ENCODE results near the gene TRIM62.
A peak's percentile ranks its signal among the peaks of the same experiment; 100 is the strongest.
"Not testable (repeated sequence)": the region's sequence is repeated elsewhere in the genome, so short reads cannot be mapped to it uniquely, and the experiment has no call there.

Gene TRIM62

GRCh38 chr1:33132549-33132948 is 49.3 kb downstream of the TRIM62 start:
- DNase-seq, result no peak

- no peak for DNase-seq
Observed at GRCh38 chr1:33131191-33131590, 50.7 kb downstream of the TRIM62 start.

DNA sequence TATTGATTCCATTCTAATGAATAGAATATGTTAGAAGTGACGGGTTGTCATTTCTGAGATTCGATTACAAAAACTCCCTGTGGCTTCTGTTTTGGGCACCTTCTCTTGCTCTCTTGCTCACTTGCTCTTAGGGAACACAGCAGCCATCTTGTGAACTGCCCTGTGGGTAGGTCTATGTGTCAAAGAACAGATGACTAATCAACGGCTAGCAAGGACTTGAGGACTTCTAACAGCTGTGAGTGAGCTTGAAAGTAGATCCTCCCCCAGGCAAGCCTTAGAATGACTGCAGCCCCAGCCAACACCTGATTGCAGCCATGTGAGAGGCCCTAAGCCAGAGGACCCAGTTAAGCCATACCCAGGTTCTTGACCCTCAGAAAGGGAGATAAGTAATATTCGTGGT is 51.5 kb downstream of the TRIM62 start:
- DNase-seq, result peak in 1 of 2 donors; percentile 9

DNA sequence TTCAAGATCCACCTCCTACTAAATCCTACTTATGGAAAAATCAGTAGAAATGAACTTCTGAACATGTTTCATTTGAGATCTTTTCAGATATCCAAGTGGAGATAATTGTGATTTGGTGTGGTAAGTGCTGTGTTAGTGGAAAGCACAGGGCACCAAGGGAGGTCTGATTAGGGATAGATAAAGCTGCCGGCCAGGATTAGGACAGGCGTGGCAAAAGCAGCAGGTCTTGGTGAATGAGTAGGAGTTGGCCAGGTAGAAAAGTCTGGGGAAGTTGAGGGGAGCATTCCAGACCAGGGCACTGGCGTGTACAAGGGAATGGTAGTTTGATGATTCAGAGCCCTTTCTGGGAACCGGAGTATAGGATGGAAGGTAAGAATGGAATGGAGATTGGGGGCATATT is 53.1 kb downstream of the TRIM62 start:
- DNase-seq, result no peak

GRCh38 chr1:33127001-33127823 is 54.6 kb downstream of the TRIM62 start:
- DNase-seq, result peak; percentile 99

- no peak for DNase-seq
Observed at GRCh38 chr1:33126411-33127000, 55.3 kb downstream of the TRIM62 start.

- DNase-seq, result not testable (repeated sequence)
Observed at GRCh38 chr1:33124647-33125046, 57.2 kb downstream of the TRIM62 start.

DNA sequence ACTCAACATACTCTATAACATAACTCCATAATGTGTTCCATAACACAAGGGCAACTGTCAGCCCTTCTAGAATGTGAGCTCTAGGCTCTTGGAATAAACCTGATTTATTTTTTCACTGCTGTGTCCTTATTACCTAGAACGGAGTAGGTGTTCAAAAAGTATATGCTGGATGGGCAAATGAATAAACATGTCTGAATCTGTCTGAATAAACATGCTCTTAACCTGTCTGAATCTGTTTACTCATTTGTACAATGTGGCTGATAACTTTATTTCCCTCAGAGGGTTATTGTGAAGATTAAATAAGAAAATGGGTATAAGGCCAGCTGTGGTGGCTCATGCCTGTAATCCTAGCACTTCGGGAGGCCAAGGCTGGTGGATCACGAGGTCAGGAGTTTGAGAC is 58.6 kb downstream of the TRIM62 start:
- no peak for DNase-seq

- no peak for DNase-seq
Observed at GRCh38 chr1:33122483-33123178, 59.2 kb downstream of the TRIM62 start.

GRCh38 chr1:33121728-33122127 is 60.1 kb downstream of the TRIM62 start:
- no peak for DNase-seq

DNA sequence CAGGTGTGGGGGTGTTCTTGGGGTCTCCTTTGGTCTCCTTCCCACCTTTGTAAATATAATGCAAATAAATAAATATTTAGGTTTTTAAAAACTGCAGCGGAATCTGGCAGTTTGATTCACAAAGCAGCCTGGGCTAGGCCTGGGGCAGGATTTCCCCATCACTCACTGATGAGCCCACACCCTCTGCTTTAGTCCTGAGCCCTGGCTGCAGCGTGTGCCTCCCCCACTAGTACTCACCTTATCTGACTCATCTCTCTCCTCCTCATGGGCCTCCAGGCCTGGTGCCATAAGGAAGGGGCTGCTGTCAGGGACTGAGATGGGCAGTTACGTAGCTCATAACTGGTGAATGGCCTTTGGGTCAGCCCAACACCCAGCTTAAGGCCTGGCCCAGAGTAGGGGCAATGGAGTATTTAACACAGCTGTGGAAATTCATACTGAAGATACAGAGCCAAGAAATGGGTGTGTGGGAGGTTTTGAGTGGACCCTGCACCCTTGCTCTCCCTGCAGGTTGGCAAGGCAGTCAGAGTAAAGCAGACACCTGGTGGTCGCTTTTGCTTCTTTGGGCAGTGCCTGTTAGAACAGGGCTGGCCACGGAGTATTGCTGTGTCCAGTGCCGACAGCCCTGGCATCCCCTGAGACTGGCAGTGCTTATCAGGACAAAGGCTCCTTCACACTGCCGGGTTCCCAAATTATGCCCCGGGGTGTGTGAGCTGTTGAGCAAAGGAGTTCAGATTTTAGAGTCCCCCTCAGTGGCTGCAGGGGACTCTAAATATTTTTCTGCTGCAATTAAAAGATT is 61.2 kb downstream of the TRIM62 start:
- no peak for DNase-seq

DNA sequence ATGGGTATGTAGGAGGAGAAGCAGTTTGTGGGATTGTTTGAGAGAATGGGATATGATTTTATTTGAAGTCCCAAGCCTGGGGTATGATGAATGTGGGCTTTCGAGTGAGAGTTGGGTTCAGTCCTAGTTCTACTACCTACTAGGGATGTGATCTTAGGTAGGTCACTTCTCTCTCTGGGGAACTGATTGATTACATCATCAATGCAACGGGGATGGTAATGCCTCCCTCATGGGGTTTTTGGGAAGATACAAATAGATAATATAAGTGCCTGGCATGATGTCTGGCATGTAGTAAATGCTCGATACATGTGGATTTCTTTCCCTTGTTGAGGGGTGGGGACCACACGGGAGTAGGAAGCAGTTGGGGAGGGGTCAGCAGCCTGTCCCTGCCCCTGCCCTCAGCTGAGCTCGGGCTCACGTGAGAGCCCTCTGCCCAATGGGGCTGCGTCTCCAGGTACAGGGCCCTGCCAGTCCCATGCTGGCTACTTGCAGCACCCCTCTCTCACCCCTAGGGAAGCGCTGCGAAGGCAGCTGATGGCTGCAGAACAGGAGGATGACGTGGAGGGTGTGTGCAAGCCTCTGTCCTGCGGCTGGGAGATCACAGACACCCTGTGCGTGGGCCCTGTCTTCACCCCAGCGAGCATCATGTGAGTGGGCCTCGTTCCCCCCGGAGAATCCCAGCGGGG is 62.2 kb downstream of the TRIM62 start:
- no peak for DNase-seq

- DNase-seq, result no peak
Observed at GRCh38 chr1:33119050-33119449, 62.8 kb downstream of the TRIM62 start.

GRCh38 chr1:33118274-33118673 is 63.6 kb downstream of the TRIM62 start:
- no peak for DNase-seq

DNA sequence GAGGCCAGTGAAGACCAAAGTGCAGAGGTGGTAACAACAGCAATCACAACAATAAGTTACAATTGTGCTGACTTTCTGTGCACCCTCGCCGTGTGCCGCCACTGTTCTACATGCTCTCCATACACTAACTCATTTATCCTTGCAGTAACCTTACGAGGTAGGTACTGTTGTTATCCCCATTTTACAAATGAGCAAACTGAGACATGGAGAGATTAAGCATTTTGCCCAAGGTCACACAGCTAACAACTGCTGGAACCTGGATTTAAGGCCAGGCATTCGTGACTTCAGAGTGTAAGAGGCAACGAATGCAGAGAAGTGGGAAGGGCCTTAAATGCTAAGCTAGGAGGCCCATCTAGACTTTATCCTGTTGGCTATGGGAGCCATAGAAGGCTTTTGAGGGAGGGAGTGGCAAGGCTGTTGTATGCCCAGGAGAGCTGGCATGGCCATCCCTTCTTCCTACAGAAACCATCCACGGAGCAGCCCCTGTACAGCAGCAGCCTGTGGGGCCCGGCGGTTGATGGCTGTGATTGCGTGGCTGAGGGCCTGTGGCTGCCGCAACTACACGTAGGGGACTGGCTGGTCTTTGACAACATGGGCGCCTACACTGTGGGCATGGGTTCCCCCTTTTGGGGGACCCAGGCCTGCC is 64.3 kb downstream of the TRIM62 start:
- no peak for DNase-seq

GRCh38 chr1:33111965-33112364 is 69.9 kb downstream of the TRIM62 start:
- no peak for DNase-seq

GRCh38 chr1:33110477-33110876 is 71.4 kb downstream of the TRIM62 start:
- DNase-seq, result no peak

DNA sequence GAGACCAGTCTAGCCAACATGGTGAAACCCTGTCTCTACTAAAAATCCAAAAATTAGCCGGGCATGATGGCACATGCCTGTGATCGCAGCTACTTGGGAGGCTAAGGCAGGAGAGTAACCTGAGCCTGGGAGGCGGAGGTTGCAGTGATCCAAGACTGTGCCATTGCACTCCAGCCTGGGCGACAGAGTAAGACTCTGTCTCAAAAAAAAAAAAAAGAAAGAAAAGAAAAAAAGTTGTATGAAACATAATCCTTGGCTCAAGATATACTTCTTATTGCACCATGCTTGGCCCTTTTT is 81.8 kb downstream of the TRIM62 start:
- not testable (repeated sequence) for DNase-seq

DNA sequence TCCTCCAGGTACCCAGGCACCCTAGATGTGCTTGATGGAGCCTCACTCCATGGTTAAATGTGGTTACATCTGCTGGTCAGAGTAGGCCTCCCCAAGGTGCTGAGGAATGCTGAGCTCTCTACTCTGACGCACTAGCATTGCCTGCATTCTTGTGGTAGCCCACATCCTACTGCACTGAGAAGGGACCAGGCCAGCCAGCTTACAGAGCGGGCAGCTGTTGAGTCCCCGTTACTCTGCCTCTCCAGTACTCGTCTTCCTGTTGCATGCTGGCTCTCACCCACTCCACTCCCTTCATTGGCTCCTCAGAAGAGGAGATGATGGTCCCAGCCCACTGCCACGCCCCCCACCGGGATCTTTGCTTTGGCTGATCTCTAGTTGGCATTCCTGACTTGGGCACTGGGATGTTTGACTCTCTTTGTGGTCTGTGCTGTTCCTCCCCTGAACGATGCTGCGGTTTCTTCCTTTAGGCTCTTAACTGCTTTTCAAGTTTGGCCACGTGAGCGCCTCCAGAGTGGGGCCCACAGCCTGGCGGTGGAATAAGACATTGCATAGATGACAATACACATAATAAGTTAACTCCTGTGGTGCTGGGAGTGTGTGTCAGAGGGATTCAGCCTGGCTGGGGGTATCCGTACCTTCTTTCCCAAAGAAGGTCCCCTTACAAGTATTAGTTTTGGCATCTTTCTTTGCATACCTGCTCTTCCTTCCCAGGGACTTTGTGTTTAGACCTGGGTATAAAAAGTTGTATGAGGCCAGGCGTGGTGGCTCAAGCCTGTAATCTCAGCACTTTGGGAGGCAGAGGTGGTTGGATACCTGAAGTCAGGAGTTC is 82.3 kb downstream of the TRIM62 start:
- peak; percentile 73 to 79 for DNase-seq

DNA sequence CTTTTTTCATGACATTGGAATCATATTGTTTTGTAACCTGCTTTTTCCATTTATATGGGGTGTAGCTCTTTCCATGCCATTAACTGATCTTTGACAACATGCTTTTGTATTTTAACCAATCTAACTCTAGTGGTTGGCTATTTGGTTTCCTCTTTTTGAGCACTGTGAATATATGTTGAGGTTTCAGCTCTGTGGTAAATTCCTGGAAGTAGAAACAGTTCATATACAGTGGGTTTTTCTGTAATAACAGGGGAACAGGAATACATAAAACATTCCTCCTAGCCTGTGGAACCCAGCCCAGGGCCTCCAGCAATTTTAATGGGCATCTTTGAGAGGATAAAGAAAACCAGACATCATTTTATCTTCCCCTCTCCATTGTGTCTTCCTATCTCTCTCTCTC is 83.5 kb downstream of the TRIM62 start:
- DNase-seq, result no peak

DNA sequence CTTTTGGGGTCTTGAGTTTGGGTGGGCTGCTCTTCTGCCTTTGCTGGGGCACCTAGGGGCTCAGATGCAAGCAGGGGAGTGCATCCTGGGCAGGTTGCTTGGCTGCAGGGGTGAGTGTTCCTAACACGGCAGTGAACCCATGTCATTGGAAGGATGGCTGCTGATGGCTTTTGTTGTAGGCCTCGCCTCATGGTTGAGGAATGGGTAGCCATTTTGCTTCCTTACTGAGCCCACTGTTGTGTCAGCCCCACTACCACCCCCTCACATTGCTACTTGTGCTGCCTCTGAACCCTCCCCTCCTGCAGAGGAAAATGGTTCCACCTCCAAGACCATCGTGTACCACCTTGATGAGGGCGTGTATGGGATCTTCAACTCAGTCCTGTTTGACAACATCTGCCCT is 84.1 kb downstream of the TRIM62 start:
- DNase-seq, result no peak
